GM23338 (cell line): Measurements from ENCODE around the gene ZNF184. TPM values are rescaled to one million over a fixed set of nuclear protein-coding genes. Genes with fewer than 3 reads are reported as not detected.

Experiments
- ATAC-seq: fragments of 200-7000 bp; cut with Tn5 transposase; 3 replicates; pipeline ENCODE4 v1.9.1; 2020
- DNase-seq: peaks from one replicate; pipeline ENCODE4 v3.0.0-alpha.2; 2015; ENCODE audit warnings: low spot score
- H2AFZ ChIP-seq: fragments of 200-600 bp; sonication (generic); 2 replicates; pipeline ENCODE4 v1.8.0; 2016; ENCODE audit warnings: antibody characterized with exemption, mild to moderate bottlenecking, moderate library complexity
- H3F3A ChIP-seq: fragments of 200-600 bp; sonication (generic); replicated peaks from 2 replicates; pipeline ENCODE4 v1.8.0; 2017; ENCODE audit warnings: antibody characterized with exemption, mixed run types, low read depth
- H3K27ac ChIP-seq: fragments of 200-600 bp; sonication (generic); 2 replicates; pipeline ENCODE4 v1.6.1; 2016; ENCODE audit warnings: low read depth
- H3K27me3 ChIP-seq: fragments of 200-600 bp; sonication (generic); 2 replicates; pipeline ENCODE4 v1.8.0; 2016; ENCODE audit warnings: mild to moderate bottlenecking, mixed run types, moderate library complexity; ENCODE audit not compliant: insufficient read depth
- H3K36me3 ChIP-seq: fragments of 200-600 bp; sonication (generic); 2 replicates; pipeline ENCODE4 v1.8.0; 2016; ENCODE audit warnings: mild to moderate bottlenecking; ENCODE audit not compliant: insufficient read depth
- H3K4me1 ChIP-seq: fragments of 200-600 bp; sonication (generic); 2 replicates; pipeline ENCODE4 v1.8.0; 2016; ENCODE audit warnings: mild to moderate bottlenecking, moderate library complexity; ENCODE audit not compliant: insufficient read depth
- H3K4me2 ChIP-seq: fragments of 200-600 bp; sonication (generic); 2 replicates; pipeline ENCODE4 v1.7.1; 2017; ENCODE audit warnings: mixed run types
- H3K4me3 ChIP-seq: fragments of 200-600 bp; sonication (generic); 2 replicates; pipeline ENCODE4 v1.6.1; 2016; ENCODE audit warnings: mixed run types
- H3K79me2 ChIP-seq: fragments of 200-600 bp; sonication (generic); replicated peaks from 2 replicates; pipeline ENCODE4 v1.8.0; 2017; ENCODE audit warnings: mild to moderate bottlenecking; ENCODE audit not compliant: insufficient read depth
- H3K9me2 ChIP-seq: fragments of 200-600 bp; sonication (generic); 2 replicates; pipeline ENCODE4 v1.8.0; 2017; ENCODE audit not compliant: insufficient read depth
- H4K20me1 ChIP-seq: fragments of 200-600 bp; sonication (generic); replicated peaks from 2 replicates; pipeline ENCODE4 v1.8.0; 2017; ENCODE audit warnings: mild to moderate bottlenecking; ENCODE audit not compliant: insufficient read depth
- H3K27ac Mint-ChIP-seq: 2 replicates; pipeline ENCODE4 v1.8.0; 2020; ENCODE audit warnings: inconsistent platforms, mild to moderate bottlenecking, moderate library complexity, mixed read lengths
- H3K27me3 Mint-ChIP-seq: 3 replicates; pipeline ENCODE4 v1.8.0; 2022; ENCODE audit warnings: low read depth, mild to moderate bottlenecking, moderate library complexity, mixed read lengths, inconsistent platforms; ENCODE audit not compliant: insufficient read depth, poor library complexity
- H3K36me3 Mint-ChIP-seq: 3 replicates; pipeline ENCODE4 v1.8.0; 2021; ENCODE audit warnings: low read depth, mild to moderate bottlenecking, inconsistent platforms, moderate library complexity, mixed read lengths
- H3K4me1 Mint-ChIP-seq: 3 replicates; pipeline ENCODE4 v1.8.0; 2020; ENCODE audit warnings: mild to moderate bottlenecking, inconsistent platforms, mixed read lengths
- H3K4me3 Mint-ChIP-seq: 3 replicates; pipeline ENCODE4 v1.8.0; 2021; ENCODE audit warnings: moderate library complexity, mild to moderate bottlenecking, inconsistent platforms, mixed read lengths
- H3K9me3 Mint-ChIP-seq: 3 replicates; pipeline ENCODE4 v1.8.0; 2020; ENCODE audit warnings: moderate library complexity, mild to moderate bottlenecking, inconsistent platforms, mixed read lengths
- CREB1 ChIP-seq: fragments of 250-450 bp; sonication (Bioruptor Pico); IDR thresholded peaks from 2 replicates; pipeline ENCODE4 v1.5.0; 2020; ENCODE audit warnings: low read depth, mild to moderate bottlenecking, moderate library complexity
- CTCF ChIP-seq, 2 experiments: fragments of 200-600 bp in 1 of 2; sonication (generic) in 1 of 2; conservative IDR thresholded peaks; 2 replicates each; pipeline versions ENCODE4 v1.5.1 to v1.6.1; 2016 to 2017; ENCODE audit warnings: antibody characterized with exemption in 2 of 2, low read depth in 2 of 2, mild to moderate bottlenecking in 2 of 2, moderate library complexity in 1 of 2
- EZH2phosphoT487 ChIP-seq: fragments of 200-600 bp; sonication (generic); IDR thresholded peaks from one replicate; pipeline ENCODE4 v1.8.1; 2018; ENCODE audit warnings: antibody characterized with exemption; ENCODE audit not compliant: unreplicated experiment
- JUNB ChIP-seq: IDR thresholded peaks from one replicate; pipeline ENCODE4 v1.6.1; 2016; ENCODE audit warnings: antibody characterized with exemption; ENCODE audit not compliant: unreplicated experiment
- NANOG ChIP-seq: IDR thresholded peaks from 2 replicates; pipeline ENCODE4 v1.6.1; 2016; ENCODE audit warnings: antibody characterized with exemption, borderline replicate concordance
- POLR2AphosphoS5 ChIP-seq: IDR thresholded peaks from 2 replicates; pipeline ENCODE4 v1.6.1; 2016; ENCODE audit warnings: antibody characterized with exemption, low read depth
- STAT1 ChIP-seq: IDR thresholded peaks from one replicate; pipeline ENCODE4 v1.6.1; 2016; ENCODE audit warnings: antibody characterized with exemption; ENCODE audit not compliant: unreplicated experiment
- ZNF331 ChIP-seq: fragments of 250-450 bp; sonication (Bioruptor Pico); IDR thresholded peaks from 2 replicates; pipeline ENCODE4 v1.5.0; 2020; ENCODE audit warnings: low read depth, mild to moderate bottlenecking, moderate library complexity
- polyA plus RNA-seq: library from polyadenylated mRNA; unstranded; fragments of >200 nt; fragmentation: Nextera tagmentation; extraction: Ambion mirVana; gene quantifications from 2 replicates; pipeline ENCODE4 v1.2.1, GENCODE V29; 2016
- total RNA-seq: library from RNA; depleted of rRNA; stranded (reverse); fragments of >200 nt; shearing (Covaris generic); gene quantifications from 2 replicates; pipeline ENCODE4 v1.2.3, GENCODE V29; 2014
- TF ChIP-seq, protein P1 (sequence below): IDR thresholded peaks from 2 replicates; pipeline ENCODE4 v1.6.1; 2016; ENCODE audit warnings: antibody characterized with exemption
- TF ChIP-seq, protein P2 (sequence below): IDR thresholded peaks from one replicate; pipeline ENCODE4 v1.6.1; 2018; ENCODE audit warnings: antibody characterized with exemption; ENCODE audit not compliant: unreplicated experiment

ZNF184 gene
- total and polyA plus RNA-seq, 2 experiments from 2014 or later = 6.0 to 10.6 TPM

GRCh38 chr6:27492631-27493190, 19.8 kb upstream of the ZNF184 start (continued):
- TF ChIP-seq, protein P1, sequence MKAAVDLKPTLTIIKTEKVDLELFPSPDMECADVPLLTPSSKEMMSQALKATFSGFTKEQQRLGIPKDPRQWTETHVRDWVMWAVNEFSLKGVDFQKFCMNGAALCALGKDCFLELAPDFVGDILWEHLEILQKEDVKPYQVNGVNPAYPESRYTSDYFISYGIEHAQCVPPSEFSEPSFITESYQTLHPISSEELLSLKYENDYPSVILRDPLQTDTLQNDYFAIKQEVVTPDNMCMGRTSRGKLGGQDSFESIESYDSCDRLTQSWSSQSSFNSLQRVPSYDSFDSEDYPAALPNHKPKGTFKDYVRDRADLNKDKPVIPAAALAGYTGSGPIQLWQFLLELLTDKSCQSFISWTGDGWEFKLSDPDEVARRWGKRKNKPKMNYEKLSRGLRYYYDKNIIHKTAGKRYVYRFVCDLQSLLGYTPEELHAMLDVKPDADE = no peak
- no peak for TF ChIP-seq CREB1 (CRISPR knock-in tag)
- TF ChIP-seq, protein P2, sequence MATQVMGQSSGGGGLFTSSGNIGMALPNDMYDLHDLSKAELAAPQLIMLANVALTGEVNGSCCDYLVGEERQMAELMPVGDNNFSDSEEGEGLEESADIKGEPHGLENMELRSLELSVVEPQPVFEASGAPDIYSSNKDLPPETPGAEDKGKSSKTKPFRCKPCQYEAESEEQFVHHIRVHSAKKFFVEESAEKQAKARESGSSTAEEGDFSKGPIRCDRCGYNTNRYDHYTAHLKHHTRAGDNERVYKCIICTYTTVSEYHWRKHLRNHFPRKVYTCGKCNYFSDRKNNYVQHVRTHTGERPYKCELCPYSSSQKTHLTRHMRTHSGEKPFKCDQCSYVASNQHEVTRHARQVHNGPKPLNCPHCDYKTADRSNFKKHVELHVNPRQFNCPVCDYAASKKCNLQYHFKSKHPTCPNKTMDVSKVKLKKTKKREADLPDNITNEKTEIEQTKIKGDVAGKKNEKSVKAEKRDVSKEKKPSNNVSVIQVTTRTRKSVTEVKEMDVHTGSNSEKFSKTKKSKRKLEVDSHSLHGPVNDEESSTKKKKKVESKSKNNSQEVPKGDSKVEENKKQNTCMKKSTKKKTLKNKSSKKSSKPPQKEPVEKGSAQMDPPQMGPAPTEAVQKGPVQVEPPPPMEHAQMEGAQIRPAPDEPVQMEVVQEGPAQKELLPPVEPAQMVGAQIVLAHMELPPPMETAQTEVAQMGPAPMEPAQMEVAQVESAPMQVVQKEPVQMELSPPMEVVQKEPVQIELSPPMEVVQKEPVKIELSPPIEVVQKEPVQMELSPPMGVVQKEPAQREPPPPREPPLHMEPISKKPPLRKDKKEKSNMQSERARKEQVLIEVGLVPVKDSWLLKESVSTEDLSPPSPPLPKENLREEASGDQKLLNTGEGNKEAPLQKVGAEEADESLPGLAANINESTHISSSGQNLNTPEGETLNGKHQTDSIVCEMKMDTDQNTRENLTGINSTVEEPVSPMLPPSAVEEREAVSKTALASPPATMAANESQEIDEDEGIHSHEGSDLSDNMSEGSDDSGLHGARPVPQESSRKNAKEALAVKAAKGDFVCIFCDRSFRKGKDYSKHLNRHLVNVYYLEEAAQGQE = no peak

- Histone ChIP-seq H3K4me1 (peaks cover 9% of the 10 kb centered on the region), H3K79me2 (no peaks in the 10 kb centered on the region), H3F3A (no peaks in the 10 kb centered on the region), H3K4me3 (peak overlapping the region; percentile 75), H3K36me3 (no peaks in the 10 kb centered on the region), H3K27ac (no peak overlapping the region), H2AFZ (peak overlapping the region; percentile 90), H4K20me1 (no peaks in the 10 kb centered on the region), H3K27me3 (peaks cover 20% of the 10 kb centered on the region), H3K4me2 (peak overlapping the region; percentile 76), H3K9me2 (no peaks in the 10 kb centered on the region)
- peak; percentile 75 for TF ChIP-seq CREB1 (CRISPR knock-in tag)
- no peak for TF ChIP-seq POLR2AphosphoS5
- TF ChIP-seq CTCF (conservative IDR thresholded peaks at IDR 0.05; ENCODE audit: low read depth in 2 of 2) = no peak
- TF ChIP-seq JUNB = no peak
- TF ChIP-seq, protein P1 = peak; percentile 16; the same call in 1 of the 2 replicates
- TF ChIP-seq EZH2phosphoT487 = no peak
- no peak for TF ChIP-seq STAT1
- peak; percentile 9; the same call in 1 of the 2 replicates for TF ChIP-seq NANOG
- no peak for TF ChIP-seq ZNF331 (CRISPR knock-in tag)
- no peak overlapping the region for H3K4me3 Mint-ChIP-seq
- peaks cover 6% of the 10 kb centered on the region for H3K27me3 Mint-ChIP-seq
- peak; percentile 81 for DNase-seq
- no peak overlapping the region for H3K27ac Mint-ChIP-seq
- peak; percentile 73 for ATAC-seq
- peaks cover 12% of the 10 kb centered on the region for H3K4me1 Mint-ChIP-seq
- H3K9me3 Mint-ChIP-seq = peaks cover 8% of the 10 kb centered on the region; the same call in 1 of the 3 replicates
- no peaks in the 10 kb centered on the region; the same call in 2 of the 3 replicates for H3K36me3 Mint-ChIP-seq
Measured at GRCh38 chr6:27479319-27480182, 6.6 kb upstream of the ZNF184 start.
